Activated CD4-positive, alpha-beta T cell treated with anti-CD3 and anti-CD28 coated beads for 4 hours (primary cell): ENCODE measurements around the gene DBX2.
"Not testable (repeated sequence)": the region's sequence is repeated elsewhere in the genome, so short reads cannot be mapped to it uniquely, and the experiment has no call there.

Experiments used
- DNase-seq, 2 donors: peaks; one replicate each; pipeline ENCODE4 v3.0.0-alpha.2; 2020

Gene DBX2

DNA sequence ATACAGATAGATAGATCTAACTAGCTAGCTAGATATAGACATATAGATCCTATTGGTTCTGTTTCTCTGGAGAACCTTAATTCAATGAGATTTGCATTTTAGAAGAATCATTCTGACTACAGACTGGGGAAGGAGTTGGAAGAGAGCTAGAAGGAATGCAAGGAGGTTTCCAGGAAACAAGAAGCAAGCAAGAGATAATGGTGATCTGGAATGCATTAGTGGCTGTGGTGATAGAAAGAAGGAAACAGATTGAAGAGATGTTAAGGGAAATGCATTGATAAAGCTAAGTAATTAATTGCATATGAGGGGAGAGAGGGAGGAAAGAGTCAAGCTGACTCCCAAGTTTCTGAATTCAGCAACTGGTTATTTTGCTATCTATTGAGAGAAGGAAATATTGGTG lies 42.7 kb downstream of the DBX2 start:
- no peak for DNase-seq

DNA sequence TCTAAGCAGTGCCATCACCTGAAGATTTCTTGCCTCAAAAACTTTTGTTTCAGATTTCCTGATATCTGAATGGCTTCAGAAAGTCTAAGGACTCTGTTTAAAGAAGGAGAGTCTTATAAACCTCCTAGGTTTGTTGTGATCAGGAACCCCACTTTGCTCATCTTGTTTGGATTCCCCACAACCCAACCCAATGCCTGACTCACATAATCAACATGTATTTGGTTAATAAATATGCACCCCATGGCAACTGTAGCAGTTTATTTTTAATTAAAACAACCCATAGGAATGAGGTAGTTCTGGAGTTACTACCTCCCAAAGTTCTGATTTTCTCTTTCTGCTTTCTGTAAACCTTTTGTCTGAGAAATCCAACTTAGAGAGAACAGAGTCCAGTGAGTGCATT lies 51.5 kb downstream of the DBX2 start:
- DNase-seq: no peak

DNA sequence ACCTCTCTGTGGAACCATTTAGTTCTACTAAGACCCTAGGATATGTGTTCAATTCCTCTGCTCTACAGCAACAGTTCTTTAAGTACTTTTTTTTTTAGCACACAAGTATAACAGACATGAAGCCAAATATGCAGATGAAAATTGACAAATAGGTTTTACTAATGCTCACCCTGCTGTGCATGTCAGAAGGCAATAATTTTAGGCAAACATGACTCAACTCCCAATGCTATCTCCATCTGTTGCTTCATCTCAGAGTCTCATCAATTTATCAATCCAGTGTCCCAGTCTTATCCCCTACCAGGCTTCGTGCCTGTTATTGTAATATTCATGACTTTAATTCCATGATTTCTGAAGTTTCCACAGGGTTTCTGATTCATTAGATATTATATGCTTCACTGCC lies 57.7 kb downstream of the DBX2 start:
- no peak for DNase-seq

DNA sequence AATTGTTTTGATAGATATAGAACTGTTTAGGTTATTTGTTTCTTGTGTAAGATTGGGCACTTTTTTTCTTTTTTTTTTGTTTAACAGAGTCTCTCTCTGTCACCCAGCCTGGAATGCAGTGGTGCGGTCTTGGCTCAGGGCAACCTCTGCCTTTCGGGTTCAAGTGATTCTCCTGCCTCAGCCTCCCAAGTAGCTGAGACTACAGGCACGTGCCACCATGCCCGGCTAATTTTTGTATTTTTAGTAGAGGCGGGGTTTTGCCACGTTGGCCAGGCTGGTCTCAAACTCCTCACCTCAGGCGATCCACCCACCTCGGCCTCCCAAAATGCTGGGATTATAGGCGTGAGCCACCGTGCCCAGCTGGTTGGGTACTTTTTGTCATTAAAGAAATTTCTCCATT lies 66.0 kb downstream of the DBX2 start:
- DNase-seq: not testable (repeated sequence)

DNA sequence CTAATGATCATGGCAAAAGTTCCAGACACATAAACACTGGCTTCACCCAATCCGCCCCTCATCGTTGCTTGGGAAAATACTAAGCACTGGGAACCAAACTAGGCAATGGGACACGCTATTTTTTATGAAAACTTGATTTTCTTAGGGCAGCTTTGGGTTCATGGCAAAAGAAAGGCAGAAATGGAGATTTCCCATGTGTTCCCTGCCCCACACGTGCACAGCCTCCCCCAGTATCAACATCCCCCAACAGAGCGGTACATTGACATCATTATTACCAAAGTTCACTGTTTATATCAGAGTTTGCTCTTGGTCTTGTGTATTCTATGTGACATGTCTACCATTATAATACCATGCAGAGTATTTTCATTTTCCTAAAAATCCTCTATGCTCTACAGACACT lies 71.0 kb downstream of the DBX2 start:
- no peak for DNase-seq

DNA sequence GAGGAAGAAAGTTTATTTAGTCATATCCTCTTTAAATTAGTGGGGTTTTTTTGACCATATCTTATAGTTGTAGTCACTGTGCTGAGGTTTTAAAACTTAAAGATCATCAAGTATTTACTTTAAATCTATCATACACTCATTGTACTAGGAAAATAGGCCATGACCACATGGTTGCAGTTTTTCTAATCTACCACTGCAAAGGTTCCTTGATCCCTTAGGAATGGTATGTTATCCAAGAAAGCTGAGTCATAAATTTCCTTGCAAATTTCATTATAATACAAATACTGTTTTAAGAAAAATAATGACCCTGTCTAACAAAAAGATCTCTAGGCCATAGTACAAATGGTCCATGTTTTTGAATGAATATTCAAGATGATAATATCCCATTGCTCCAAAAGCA lies 74.7 kb downstream of the DBX2 start:
- DNase-seq: no peak

DNA sequence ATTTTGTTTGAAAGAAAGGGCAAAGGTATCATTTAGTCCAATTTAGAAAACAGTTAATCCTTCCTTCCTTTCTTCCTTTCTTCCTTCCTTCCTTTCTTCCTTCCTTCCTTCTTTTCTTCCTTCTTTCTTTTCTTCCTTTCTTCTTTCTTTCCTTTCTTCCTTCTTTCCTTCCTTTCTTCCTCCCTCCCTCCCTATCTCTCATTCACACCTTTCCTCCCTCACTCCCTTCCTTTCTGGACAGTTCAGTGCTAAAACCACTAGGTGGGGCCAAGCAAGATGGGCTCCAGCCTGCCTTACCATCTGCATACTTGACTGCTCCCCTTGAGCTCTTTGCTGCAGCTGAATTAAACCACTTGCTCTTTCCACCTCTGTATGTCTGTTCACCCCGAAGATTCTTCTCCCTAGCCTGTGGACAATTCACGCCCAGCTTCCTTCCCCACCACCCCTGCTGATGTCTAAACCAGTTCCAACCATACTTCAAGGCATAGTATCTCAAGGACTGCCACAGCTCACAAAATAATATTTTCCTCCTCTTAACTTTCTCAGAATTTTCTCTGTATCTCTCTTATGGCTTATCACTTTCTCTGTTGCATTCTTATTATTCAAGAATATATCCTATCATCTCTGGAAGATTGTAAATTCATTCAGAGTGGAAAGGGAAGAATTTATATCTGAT lies 78.0 kb downstream of the DBX2 start:
- DNase-seq: no peak

DNA sequence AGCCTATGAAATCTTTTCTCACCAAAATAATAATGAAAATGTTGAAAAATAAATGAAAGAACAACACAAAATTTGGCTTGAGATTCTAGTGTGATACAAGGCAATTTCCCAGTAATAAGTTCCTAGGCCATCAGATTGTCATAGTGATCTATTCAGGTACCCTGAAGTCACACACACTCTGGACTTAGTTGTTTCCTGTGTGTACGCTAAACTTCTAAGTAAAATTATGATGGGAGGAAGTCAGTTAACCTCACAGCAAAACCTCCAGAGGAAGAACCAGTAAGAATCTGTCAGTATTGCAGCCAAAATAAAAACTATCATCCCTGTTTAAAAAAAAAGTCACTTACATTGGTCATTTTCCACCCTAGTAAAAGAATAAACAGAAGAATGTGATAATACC lies 81.9 kb downstream of the DBX2 start:
- no peak for DNase-seq
